ENCODE results near the gene PPP3CA. TPM values are rescaled to one million over a fixed set of nuclear protein-coding genes. Genes with fewer than 3 reads are reported as not detected.

Gene PPP3CA
- total and polyA plus RNA-seq, 2 experiments from 2014 or later = 27.0 to 45.2 TPM

DNA sequence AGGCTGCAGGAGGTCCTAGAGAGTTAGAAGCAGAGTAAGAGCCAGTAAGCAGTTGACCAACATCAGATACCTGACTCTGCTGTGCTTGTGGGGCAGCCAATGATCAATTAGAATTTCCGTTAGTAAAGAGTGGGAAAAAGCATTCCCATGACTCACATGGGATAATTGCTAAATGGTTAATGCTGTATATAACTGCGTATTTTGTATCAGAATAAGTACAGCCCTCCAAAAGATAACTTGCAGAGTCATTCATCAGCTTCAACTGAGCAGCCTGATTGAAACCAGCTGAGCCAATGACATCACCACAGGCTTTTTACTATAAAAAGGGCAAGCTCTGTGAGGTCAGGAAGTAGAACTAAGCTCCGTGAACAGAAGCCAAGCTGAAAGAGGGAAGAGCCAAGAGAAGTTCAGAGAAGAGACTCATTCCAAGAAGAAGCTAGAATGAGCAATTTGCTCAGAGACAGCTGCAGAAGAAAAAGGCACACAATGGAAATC, 67.9 kb downstream of the PPP3CA start:
- no peak overlapping the region for H3K27ac ChIP-seq (ENCODE audit: low read depth)
- no peaks in the 10 kb centered on the region for H4K20me1 ChIP-seq (replicated peaks; ENCODE audit: insufficient read depth)
- H3F3A ChIP-seq (replicated peaks; ENCODE audit: low read depth) = no peaks in the 10 kb centered on the region
- Mint-ChIP-seq H3K9me3 (no peaks in the 10 kb centered on the region), H3K4me1 (peaks cover 84% of the 10 kb centered on the region), H3K4me3 (no peak overlapping the region; the same call in 2 of the 3 replicates), H3K27ac (peak overlapping the region; percentile 80), H3K36me3 (ENCODE audit: low read depth) (no peaks in the 10 kb centered on the region), H3K27me3 (ENCODE audit: insufficient read depth, low read depth, poor library complexity) (no peaks in the 10 kb centered on the region)
- H2AFZ ChIP-seq = no peak overlapping the region
- DNase-seq (ENCODE audit: low spot score) = no peak
- peak overlapping the region; percentile 7; the same call in 1 of the 2 replicates for H3K4me2 ChIP-seq
- H3K9me2 ChIP-seq (ENCODE audit: insufficient read depth) = no peaks in the 10 kb centered on the region
- no peak for TF ChIP-seq CREB1 (CRISPR knock-in tag; IDR thresholded peaks at IDR 0.05; ENCODE audit: low read depth)
- TF ChIP-seq EZH2phosphoT487 (IDR thresholded peaks at IDR 0.05; ENCODE audit: unreplicated experiment) = no peak
- TF ChIP-seq, protein P1, sequence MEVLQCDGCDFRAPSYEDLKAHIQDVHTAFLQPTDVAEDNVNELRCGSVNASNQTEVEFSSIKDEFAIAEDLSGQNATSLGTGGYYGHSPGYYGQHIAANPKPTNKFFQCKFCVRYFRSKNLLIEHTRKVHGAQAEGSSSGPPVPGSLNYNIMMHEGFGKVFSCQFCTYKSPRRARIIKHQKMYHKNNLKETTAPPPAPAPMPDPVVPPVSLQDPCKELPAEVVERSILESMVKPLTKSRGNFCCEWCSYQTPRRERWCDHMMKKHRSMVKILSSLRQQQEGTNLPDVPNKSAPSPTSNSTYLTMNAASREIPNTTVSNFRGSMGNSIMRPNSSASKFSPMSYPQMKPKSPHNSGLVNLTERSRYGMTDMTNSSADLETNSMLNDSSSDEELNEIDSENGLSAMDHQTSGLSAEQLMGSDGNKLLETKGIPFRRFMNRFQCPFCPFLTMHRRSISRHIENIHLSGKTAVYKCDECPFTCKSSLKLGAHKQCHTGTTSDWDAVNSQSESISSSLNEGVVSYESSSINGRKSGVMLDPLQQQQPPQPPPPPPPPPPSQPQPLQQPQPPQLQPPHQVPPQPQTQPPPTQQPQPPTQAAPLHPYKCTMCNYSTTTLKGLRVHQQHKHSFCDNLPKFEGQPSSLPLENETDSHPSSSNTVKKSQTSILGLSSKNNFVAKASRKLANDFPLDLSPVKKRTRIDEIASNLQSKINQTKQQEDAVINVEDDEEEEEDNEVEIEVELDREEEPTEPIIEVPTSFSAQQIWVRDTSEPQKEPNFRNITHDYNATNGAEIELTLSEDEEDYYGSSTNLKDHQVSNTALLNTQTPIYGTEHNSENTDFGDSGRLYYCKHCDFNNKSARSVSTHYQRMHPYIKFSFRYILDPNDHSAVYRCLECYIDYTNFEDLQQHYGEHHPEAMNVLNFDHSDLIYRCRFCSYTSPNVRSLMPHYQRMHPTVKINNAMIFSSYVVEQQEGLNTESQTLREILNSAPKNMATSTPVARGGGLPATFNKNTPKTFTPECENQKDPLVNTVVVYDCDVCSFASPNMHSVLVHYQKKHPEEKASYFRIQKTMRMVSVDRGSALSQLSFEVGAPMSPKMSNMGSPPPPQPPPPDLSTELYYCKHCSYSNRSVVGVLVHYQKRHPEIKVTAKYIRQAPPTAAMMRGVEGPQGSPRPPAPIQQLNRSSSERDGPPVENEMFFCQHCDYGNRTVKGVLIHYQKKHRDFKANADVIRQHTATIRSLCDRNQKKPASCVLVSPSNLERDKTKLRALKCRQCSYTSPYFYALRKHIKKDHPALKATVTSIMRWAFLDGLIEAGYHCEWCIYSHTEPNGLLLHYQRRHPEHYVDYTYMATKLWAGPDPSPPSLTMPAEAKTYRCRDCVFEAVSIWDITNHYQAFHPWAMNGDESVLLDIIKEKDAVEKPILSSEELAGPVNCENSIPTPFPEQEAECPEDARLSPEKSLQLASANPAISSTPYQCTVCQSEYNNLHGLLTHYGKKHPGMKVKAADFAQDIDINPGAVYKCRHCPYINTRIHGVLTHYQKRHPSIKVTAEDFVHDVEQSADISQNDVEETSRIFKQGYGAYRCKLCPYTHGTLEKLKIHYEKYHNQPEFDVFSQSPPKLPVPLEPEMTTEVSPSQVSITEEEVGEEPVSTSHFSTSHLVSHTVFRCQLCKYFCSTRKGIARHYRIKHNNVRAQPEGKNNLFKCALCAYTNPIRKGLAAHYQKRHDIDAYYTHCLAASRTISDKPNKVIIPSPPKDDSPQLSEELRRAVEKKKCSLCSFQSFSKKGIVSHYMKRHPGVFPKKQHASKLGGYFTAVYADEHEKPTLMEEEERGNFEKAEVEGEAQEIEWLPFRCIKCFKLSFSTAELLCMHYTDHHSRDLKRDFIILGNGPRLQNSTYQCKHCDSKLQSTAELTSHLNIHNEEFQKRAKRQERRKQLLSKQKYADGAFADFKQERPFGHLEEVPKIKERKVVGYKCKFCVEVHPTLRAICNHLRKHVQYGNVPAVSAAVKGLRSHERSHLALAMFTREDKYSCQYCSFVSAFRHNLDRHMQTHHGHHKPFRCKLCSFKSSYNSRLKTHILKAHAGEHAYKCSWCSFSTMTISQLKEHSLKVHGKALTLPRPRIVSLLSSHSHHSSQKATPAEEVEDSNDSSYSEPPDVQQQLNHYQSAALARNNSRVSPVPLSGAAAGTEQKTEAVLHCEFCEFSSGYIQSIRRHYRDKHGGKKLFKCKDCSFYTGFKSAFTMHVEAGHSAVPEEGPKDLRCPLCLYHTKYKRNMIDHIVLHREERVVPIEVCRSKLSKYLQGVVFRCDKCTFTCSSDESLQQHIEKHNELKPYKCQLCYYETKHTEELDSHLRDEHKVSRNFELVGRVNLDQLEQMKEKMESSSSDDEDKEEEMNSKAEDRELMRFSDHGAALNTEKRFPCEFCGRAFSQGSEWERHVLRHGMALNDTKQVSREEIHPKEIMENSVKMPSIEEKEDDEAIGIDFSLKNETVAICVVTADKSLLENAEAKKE (CRISPR knock-in tag; IDR thresholded peaks at IDR 0.05) = no peak
- no peak for TF ChIP-seq ZNF114 (CRISPR knock-in tag; IDR thresholded peaks at IDR 0.05)
- no peak for TF ChIP-seq EZH2 (IDR thresholded peaks at IDR 0.05; ENCODE audit: low read depth, unreplicated experiment)
- no peak for TF ChIP-seq POLR2AphosphoS5 (IDR thresholded peaks at IDR 0.05; ENCODE audit: low read depth)
- no peak for TF ChIP-seq STAT1 (IDR thresholded peaks at IDR 0.05; ENCODE audit: unreplicated experiment)
- TF ChIP-seq NANOG (IDR thresholded peaks at IDR 0.05; ENCODE audit: borderline replicate concordance) = no peak
- peaks cover 20% of the 10 kb centered on the region for H3K79me2 ChIP-seq (replicated peaks; ENCODE audit: insufficient read depth)
- H3K4me3 ChIP-seq = no peak overlapping the region
- peak; percentile 46 for ATAC-seq
- H3K36me3 ChIP-seq (ENCODE audit: insufficient read depth) = no peaks in the 10 kb centered on the region
- H3K4me1 ChIP-seq (ENCODE audit: insufficient read depth) = peaks cover 52% of the 10 kb centered on the region
- no peaks in the 10 kb centered on the region for H3K27me3 ChIP-seq (ENCODE audit: insufficient read depth)
